DND-41 (cell line): Measurements from ENCODE around the gene MARCHF9.

Experiments used
- ATAC-seq: fragments of 200-7000 bp; cut with Tn5 transposase; 3 replicates; pipeline ENCODE4 v1.9.1; 2021; ENCODE audit warnings: low read depth; ENCODE audit not compliant: insufficient read depth
- DNase-seq: peaks from one replicate; pipeline ENCODE4 v3.0.0-alpha.2; 2020
- H2AFZ ChIP-seq: 2 replicates; pipeline ENCODE4 v1.6.0; 2012; ENCODE audit warnings: low read depth, low read length
- H3K27ac ChIP-seq: 2 replicates; pipeline ENCODE4 v1.5.1; 2012; ENCODE audit warnings: low read length, inconsistent platforms
- H3K27me3 ChIP-seq: fragments of 200-600 bp; sonication (generic); 2 replicates; pipeline ENCODE4 v1.6.0; 2012; ENCODE audit warnings: low read length, mild to moderate bottlenecking, inconsistent platforms; ENCODE audit not compliant: insufficient read depth, poor library complexity
- H3K36me3 ChIP-seq: 2 replicates; pipeline ENCODE4 v1.5.1; 2012; ENCODE audit warnings: low read length, inconsistent platforms; ENCODE audit not compliant: insufficient read depth
- H3K4me1 ChIP-seq: 2 replicates; pipeline ENCODE4 v1.5.1; 2012; ENCODE audit warnings: mild to moderate bottlenecking, low read length; ENCODE audit not compliant: insufficient read depth
- H3K4me2 ChIP-seq: 2 replicates; pipeline ENCODE4 v1.6.0; 2012; ENCODE audit warnings: mild to moderate bottlenecking, moderate library complexity, low read length, inconsistent platforms; ENCODE audit not compliant: insufficient read depth
- H3K4me3 ChIP-seq, 2 experiments: fragments of 200-600 bp in 1 of 2; shearing (Covaris generic) in 1 of 2; 2 replicates each; pipeline ENCODE4 v1.5.1; 2012 to 2016; ENCODE audit warnings: inconsistent platforms in 2 of 2, low read length in 2 of 2, mild to moderate bottlenecking in 2 of 2, low read depth in 1 of 2, moderate library complexity in 1 of 2
- H3K79me2 ChIP-seq: 2 replicates; pipeline ENCODE4 v1.6.0; 2012; ENCODE audit warnings: low read length, inconsistent platforms; ENCODE audit not compliant: insufficient read depth
- H3K9ac ChIP-seq: 2 replicates; pipeline ENCODE4 v1.6.0; 2012; ENCODE audit warnings: low read depth, mild to moderate bottlenecking, inconsistent platforms, low read length, moderate library complexity
- H3K9me3 ChIP-seq: 2 replicates; pipeline ENCODE4 v1.5.1; 2012; ENCODE audit warnings: low read length, moderate library complexity, mild to moderate bottlenecking, inconsistent platforms; ENCODE audit not compliant: insufficient read depth, severe bottlenecking
- H4K20me1 ChIP-seq: 2 replicates; pipeline ENCODE4 v1.6.0; 2012; ENCODE audit warnings: low read length; ENCODE audit not compliant: insufficient read depth
- EZH2 ChIP-seq: IDR thresholded peaks from 3 replicates; pipeline ENCODE4 v1.6.1; 2012; ENCODE audit warnings: borderline replicate concordance, low read depth, mild to moderate bottlenecking, moderate library complexity, low read length, inconsistent platforms; ENCODE audit not compliant: severe bottlenecking
- TF ChIP-seq, protein P1 (sequence below): IDR thresholded peaks from 2 replicates; pipeline ENCODE4 v1.5.1; 2012; ENCODE audit warnings: borderline replicate concordance, low read length, moderate library complexity, mild to moderate bottlenecking; ENCODE audit not compliant: poor library complexity, severe bottlenecking; ENCODE audit errors: extremely low read depth

MARCHF9 gene

DNA sequence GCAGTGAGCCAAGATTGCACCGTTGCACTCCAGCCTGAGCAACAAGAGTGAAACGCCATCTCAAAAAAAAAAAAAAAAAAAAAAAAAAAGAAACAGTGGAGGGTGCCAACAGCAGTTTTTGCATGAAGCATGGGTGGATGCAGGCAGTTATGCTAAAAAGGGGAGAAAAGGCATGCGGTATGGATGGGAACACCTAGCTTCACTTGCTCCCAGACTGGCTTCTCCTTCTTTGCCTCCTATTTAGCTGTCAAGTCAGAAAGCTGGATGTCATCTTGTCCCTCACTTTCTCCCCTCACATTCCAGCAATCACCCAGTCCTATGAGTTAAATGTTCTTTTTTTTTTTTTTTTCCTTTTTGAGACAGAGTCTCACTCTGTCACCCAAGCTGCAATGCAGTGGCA is 20.1 kb downstream of the MARCHF9 start:
- H3K9me3 ChIP-seq, result no peaks in the 10 kb centered on the region
- H3K4me2 ChIP-seq, result no peak overlapping the region
- H3K4me1 ChIP-seq, result peaks cover 25% of the 10 kb centered on the region
- no peak for TF ChIP-seq EZH2
- TF ChIP-seq, protein P1, sequence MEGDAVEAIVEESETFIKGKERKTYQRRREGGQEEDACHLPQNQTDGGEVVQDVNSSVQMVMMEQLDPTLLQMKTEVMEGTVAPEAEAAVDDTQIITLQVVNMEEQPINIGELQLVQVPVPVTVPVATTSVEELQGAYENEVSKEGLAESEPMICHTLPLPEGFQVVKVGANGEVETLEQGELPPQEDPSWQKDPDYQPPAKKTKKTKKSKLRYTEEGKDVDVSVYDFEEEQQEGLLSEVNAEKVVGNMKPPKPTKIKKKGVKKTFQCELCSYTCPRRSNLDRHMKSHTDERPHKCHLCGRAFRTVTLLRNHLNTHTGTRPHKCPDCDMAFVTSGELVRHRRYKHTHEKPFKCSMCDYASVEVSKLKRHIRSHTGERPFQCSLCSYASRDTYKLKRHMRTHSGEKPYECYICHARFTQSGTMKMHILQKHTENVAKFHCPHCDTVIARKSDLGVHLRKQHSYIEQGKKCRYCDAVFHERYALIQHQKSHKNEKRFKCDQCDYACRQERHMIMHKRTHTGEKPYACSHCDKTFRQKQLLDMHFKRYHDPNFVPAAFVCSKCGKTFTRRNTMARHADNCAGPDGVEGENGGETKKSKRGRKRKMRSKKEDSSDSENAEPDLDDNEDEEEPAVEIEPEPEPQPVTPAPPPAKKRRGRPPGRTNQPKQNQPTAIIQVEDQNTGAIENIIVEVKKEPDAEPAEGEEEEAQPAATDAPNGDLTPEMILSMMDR, result no peak
- H3K79me2 ChIP-seq, result peaks cover 15% of the 10 kb centered on the region
- no peak overlapping the region for H3K27ac ChIP-seq
- no peaks in the 10 kb centered on the region for H3K27me3 ChIP-seq
- DNase-seq (no peak), ATAC-seq (no peak)
- H4K20me1 ChIP-seq, result no peaks in the 10 kb centered on the region
- no peak overlapping the region for H3K9ac ChIP-seq
- no peak overlapping the region for H2AFZ ChIP-seq
- H3K4me3 ChIP-seq, result no peak overlapping the region
- H3K36me3 ChIP-seq, result peaks cover 7% of the 10 kb centered on the region

DNA sequence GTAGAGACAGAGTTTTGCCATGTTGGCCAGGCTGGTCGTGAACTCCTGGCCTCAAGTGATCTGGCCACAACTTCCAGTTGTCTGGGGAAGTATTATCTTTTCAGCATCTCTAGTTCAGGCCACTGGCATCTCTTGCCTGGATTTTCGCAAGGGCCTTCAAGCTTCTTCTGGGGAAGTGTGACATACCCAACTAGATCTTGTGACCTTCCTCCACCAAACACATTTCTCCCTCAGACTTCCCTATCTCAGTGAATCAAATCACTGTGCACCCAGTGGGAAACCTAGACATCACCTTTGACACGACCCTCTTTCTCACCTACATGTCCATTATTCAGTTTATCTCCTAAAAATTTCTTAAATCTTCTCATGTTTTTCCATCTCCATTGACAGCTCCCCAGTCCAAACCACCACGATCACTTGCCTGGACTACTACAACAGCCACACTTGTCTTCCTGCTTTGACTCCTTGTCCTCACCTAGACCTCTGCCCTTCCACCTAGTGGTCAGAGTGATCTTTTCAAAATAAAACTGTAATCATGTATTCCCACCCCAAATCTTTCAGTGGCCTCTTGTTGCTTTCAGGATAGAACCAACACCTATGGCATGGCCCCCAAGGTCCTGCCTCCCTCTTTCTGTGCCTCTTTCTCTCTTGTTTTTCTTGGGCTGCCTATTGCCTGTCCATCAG is 20.8 kb downstream of the MARCHF9 start:
- no peak overlapping the region for H3K4me3 ChIP-seq
- DNase-seq (no peak), ATAC-seq (no peak)
- H4K20me1 ChIP-seq, result no peaks in the 10 kb centered on the region
- no peak overlapping the region for H2AFZ ChIP-seq
- H3K27ac ChIP-seq, result no peak overlapping the region
- peaks cover 27% of the 10 kb centered on the region for H3K4me1 ChIP-seq
- no peak for TF ChIP-seq EZH2
- TF ChIP-seq, protein P1, result peak; percentile 6
- no peak overlapping the region for H3K4me2 ChIP-seq
- no peaks in the 10 kb centered on the region for H3K9me3 ChIP-seq
- no peak overlapping the region for H3K9ac ChIP-seq
- H3K79me2 ChIP-seq, result peaks cover 14% of the 10 kb centered on the region
- H3K27me3 ChIP-seq, result no peaks in the 10 kb centered on the region
- H3K36me3 ChIP-seq, result peaks cover 8% of the 10 kb centered on the region

DNA sequence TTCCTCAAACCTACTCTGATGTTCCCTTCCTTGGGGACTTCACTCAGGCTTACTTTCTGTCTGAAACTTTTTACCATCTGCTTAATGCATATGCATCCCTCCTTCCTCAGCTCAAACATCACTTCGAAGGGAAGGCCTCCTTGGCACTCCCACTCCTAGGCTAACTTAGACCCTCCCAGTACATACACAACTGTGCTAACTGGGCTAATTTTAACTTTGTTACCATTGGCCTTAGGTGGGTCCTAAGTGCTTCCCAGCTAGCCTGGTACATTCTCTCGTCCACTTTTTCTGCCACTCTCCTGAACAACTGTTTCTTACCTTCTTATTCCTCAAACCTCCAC is 21.3 kb downstream of the MARCHF9 start:
- H3K4me3 ChIP-seq, result no peak overlapping the region
- H4K20me1 ChIP-seq, result no peaks in the 10 kb centered on the region
- H2AFZ ChIP-seq, result no peak overlapping the region
- H3K79me2 ChIP-seq, result peaks cover 9% of the 10 kb centered on the region
- no peak overlapping the region for H3K27ac ChIP-seq
- no peaks in the 10 kb centered on the region for H3K9me3 ChIP-seq
- ATAC-seq, result no peak
- no peak for DNase-seq
- no peak overlapping the region for H3K9ac ChIP-seq
- peaks cover 23% of the 10 kb centered on the region for H3K4me1 ChIP-seq
- H3K27me3 ChIP-seq, result no peaks in the 10 kb centered on the region
- TF ChIP-seq, protein P1, result no peak
- TF ChIP-seq EZH2, result no peak
- H3K4me2 ChIP-seq, result no peak overlapping the region
- peaks cover 6% of the 10 kb centered on the region; the same call in 1 of the 2 replicates for H3K36me3 ChIP-seq

DNA sequence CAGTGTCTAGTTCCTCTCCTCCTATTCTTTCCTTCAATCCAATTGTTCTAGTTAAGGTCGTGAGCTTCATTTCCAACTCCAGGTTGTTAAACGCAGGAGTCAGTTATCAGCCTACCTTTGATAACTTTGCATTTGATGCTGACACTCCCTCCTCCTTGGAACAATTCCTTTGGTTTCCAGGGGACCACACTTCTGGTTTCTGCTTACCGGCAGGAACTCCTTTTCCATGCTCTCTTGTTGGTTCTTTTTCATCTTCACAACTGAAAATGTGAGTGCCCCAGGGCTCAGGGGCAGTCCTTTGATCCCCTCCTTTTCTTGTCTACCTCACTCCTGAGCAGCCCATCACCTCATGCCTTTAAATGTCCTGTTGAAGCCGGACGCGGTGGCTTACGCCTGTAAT is 22.5 kb downstream of the MARCHF9 start:
- Histone ChIP-seq H3K4me2 (no peak overlapping the region), H2AFZ (no peak overlapping the region), H3K9ac (no peak overlapping the region), H3K4me1 (peaks cover 30% of the 10 kb centered on the region), H4K20me1 (no peaks in the 10 kb centered on the region), H3K9me3 (no peaks in the 10 kb centered on the region), H3K27me3 (no peaks in the 10 kb centered on the region), H3K27ac (no peak overlapping the region), H3K4me3 (no peak overlapping the region), H3K79me2 (peaks cover 6% of the 10 kb centered on the region), H3K36me3 (peaks cover 6% of the 10 kb centered on the region; the same call in 1 of the 2 replicates)
- DNase-seq (no peak), ATAC-seq (no peak)
- no peak for TF ChIP-seq EZH2
- TF ChIP-seq, protein P1, result no peak
